NCI-H774 (cell line): ENCODE measurements around the gene CADM2.

Experiments used
- DNase-seq: peaks from one replicate; lab custom pipeline; 2025; lab: John Stamatoyannopoulos, UW

Gene CADM2

GRCh38 chr3:85189731-85190130, 230.9 kb downstream of the CADM2 start:
- no peak for DNase-seq

- DNase-seq, result no peak
Observed at GRCh38 chr3:85193565-85193964, 234.8 kb downstream of the CADM2 start.

DNA sequence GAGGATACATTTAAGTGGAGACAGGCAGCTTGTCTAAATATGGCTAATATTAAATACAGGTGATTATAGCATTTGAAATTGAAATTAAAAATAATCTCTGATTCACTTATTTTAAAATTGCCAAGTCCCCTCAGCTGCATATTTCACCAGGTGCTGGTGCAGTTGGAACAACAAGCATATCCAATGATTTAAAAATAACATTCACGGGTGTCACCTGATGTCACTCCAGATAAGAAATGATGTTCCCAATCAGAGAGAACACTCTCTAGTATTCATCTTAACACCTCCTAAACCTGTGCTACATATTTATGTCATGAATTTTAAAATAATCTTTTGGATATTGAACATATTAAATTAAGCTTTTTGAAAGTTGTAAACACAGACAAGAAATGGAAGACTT, 249.9 kb downstream of the CADM2 start:
- DNase-seq, result no peak

- DNase-seq, result no peak
Observed at GRCh38 chr3:85210540-85210939, 251.8 kb downstream of the CADM2 start.

DNA sequence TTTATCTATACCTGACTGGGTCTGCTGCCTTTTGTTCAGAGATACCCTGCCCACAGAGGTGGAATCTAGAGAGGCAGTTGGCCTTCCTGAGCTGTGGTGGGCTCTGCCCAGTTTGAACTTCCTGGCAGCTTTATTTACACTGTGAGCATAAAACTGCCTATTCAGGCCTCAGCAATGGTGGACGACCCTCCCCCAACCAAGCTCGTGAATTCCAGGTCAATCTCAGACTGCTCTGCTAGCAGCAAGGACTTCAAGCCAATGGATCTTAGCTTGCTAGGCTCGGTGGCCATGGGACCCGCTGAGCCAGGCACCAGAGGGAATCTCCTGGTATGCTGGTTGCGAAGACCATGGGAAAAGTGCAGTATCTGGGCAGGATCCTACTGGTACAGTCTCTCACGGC, 270.2 kb downstream of the CADM2 start:
- DNase-seq, result no peak

- DNase-seq, result no peak
Observed at GRCh38 chr3:85244091-85244490, 285.3 kb downstream of the CADM2 start.

DNA sequence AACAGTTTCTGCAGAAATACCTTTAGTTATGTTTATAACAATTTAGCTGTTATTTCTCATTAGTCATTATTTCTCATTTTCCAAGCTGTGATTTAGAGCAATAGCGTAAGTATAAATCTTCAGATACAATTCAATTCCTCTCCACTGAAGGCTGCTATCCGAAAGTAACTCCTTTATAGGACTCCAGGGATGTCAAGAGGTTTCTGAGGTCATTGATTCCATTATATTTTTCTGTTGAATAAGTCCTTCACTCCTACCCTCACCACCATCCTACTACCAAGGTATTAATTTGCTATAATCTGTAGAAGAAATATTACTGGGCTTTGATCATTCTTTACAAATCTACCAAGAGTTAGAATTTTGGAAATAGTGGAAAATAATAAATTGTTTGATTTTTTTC, 285.7 kb downstream of the CADM2 start:
- no peak for DNase-seq

- no peak for DNase-seq
Observed at GRCh38 chr3:85251766-85252165, 293.0 kb downstream of the CADM2 start.

DNA sequence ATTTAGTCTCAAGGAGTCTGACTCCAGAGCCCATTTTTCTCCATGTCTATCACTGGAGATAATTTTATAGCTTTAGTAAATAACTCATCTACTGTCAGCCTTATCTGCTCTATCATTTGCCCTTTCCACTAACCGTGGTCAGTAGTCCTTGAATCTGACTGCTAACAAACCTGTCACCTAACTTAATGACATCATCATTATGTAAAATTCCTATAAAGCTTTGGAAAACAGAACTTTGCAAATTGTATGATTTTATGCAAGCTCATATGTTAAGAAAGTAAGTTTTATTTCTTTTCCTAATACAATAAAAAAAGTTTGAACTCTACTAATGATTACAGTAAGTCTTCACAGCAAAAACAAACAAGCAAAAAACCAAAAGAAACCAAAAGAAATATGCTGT, 293.9 kb downstream of the CADM2 start:
- no peak for DNase-seq

DNA sequence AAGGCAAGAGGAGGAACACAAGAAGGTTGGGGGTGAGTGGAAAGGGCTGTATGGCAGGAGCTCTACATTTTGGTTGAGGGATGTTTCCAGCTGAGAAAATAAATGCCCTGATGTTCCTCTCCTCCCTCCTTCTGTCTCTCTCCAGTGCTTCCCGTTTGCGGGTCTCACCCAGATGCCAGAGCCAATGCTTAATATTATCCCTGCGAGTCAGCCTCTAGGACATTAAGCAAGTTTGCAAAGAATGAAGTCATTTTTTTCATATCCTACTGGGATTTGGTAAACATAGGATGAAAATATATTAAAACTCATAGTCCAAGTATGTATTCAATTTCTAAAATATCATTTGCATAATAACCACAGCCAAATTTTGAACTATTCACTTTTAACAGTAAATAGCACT, 295.9 kb downstream of the CADM2 start:
- DNase-seq, result no peak

- no peak for DNase-seq
Observed at GRCh38 chr3:85255949-85256348, 297.2 kb downstream of the CADM2 start.

DNA sequence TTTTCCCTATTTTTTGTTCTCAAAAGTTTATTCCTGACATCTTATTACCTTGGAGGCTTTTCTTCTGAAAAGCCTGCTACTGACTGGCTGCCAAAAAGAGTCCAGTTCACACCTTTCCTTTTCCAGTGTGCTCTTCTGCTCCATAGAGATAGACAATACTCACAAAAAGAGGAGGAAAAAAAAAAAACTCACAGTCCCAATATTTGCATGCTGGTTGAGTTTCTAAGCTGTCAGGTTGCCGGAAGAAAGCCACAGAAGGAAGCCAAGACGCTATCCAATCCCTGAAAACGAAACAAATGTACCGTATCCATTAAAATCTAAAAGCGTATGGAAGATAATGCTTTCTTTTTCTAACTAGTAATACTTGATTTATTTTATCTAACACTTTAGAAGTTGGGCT, 299.5 kb downstream of the CADM2 start:
- no peak for DNase-seq

GRCh38 chr3:85258819-85259218, 300.0 kb downstream of the CADM2 start:
- DNase-seq, result no peak

DNA sequence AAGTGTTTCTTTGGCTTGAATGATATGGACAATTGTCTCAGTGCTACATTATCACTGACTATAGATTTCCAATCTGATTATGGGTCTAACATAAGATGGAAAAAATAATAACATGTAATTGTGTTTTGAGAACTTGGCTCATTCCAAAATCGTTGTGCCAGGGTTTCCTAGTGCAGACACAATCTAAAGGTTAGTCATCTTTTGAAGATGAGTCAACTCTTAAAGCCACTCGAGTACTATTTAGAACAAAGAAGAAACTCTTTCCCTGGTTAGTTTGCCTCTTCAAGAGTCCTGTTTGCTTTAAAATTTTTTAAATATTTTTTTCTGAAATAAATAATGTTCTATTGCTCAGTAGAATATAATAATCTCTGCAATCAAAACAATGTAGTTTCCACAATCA, 301.0 kb downstream of the CADM2 start:
- DNase-seq, result no peak

- no peak for DNase-seq
Observed at GRCh38 chr3:85264381-85264780, 305.6 kb downstream of the CADM2 start.

DNA sequence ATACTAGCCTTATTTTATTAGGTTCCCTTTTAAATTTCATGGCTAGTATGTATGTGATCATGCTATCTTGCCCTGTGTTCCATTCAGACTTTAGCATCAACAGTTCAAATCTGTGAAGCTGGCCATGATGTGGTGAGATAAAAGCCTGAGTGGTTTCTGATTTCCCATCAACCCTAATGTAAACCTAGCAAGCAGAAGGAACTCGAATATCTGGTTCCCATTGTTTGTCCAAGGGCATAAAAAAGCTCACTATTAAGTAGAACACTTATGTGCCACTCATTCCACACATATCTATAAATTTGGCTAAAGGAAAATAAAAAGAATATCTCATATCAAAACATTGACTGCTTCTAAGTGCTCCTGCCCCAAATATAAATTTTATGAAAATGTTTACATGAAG, 311.7 kb downstream of the CADM2 start:
- no peak for DNase-seq

GRCh38 chr3:85271911-85272310, 313.1 kb downstream of the CADM2 start:
- no peak for DNase-seq

GRCh38 chr3:85288257-85288656, 329.5 kb downstream of the CADM2 start:
- no peak for DNase-seq

GRCh38 chr3:85297291-85297690, 338.5 kb downstream of the CADM2 start:
- no peak for DNase-seq

- DNase-seq, result no peak
Observed at GRCh38 chr3:85298032-85298431, 339.2 kb downstream of the CADM2 start.

DNA sequence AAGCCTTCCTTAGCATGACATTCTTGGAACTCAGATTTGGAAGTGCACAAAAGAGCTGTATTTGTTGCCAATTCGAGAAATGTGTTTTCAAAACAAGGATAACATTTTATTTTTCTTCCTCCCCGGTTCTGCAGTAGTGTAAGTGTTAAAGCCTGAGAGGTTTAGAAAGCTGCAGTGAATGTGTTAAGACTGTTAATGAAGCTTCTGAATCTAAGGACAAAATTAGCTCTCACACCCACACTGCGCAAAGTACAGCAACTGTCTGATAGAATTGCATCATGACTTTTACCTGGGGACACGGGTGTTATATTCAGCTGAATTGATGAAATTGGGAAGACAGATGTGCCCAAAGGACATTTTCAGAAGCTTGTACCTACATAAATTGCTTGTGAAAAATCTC, 344.4 kb downstream of the CADM2 start:
- no peak for DNase-seq

GRCh38 chr3:85304360-85304964, 345.7 kb downstream of the CADM2 start:
- no peak for DNase-seq

- DNase-seq, result no peak
Observed at GRCh38 chr3:85312331-85312730, 353.5 kb downstream of the CADM2 start.

- no peak for DNase-seq
Observed at GRCh38 chr3:85313380-85313779, 354.6 kb downstream of the CADM2 start.

DNA sequence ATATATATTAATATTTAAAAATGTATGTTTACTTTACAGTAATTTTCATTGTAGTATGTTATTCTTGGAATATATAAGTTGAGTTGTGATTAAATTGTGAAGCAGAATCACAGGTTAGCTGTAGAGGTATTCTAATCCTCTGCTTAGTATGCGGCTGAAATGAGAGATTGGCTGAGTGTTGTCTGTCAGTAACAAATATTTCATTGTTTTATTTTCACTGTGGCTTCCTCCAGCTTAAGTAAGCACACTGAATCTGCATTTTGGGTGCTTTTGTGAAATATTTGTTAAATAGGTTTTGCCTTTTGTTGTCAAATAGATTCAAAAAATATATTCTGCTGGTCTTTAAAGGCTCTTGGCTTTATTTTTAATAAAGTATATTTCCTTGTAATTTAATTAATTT, 357.5 kb downstream of the CADM2 start:
- no peak for DNase-seq
